NB4 (cell line): ENCODE data around the gene IQCK.

Experiments
- POLR2A ChIP-seq: IDR thresholded peaks from 2 replicates; pipeline ENCODE4 v1.6.1; 2011; ENCODE audit warnings: mild to moderate bottlenecking; ENCODE audit not compliant: insufficient read length; ENCODE audit errors: extremely low read depth
- TF ChIP-seq, protein P1 (sequence below): IDR thresholded peaks from one replicate; pipeline ENCODE4 v1.5.1; 2012; ENCODE audit warnings: low read depth, low read length

DNA sequence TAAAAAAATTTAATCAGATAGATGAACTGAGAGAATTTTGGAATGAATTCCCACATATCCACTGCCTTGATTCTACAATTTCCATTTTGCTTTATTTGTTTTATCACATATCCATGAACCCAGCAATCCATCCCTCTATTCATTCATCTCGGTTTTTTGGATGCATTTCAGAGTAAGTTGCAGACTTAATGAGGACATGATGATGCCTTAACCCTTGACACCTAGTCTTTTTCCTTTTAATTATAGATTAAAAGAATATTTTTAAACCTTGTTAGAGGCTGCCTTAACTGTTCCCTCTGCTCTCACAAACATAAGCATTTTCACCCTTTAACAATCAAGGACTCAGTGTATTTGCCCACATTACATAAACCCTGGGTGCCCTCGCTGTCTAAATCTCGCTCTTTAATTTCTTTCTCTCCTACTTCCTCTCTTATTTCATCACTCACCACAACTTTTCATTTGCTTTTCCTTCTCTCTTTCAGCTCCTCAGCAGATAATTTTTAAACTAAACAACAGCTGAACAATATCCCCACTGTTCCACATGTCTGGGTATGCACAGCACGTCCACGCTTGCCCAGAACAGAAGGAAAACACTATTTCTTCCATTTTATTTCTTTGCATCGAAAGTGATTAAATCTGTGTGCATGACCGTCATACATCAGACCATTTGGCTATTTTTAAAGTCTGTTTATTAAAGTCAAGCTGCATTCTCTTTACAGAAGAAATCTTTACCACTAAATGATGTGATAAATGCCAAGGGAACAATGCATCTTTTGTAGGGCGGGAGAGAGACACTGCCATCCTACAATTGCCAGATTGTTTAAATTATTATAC, 39.9 kb downstream of the IQCK start:
- TF ChIP-seq, protein P1, sequence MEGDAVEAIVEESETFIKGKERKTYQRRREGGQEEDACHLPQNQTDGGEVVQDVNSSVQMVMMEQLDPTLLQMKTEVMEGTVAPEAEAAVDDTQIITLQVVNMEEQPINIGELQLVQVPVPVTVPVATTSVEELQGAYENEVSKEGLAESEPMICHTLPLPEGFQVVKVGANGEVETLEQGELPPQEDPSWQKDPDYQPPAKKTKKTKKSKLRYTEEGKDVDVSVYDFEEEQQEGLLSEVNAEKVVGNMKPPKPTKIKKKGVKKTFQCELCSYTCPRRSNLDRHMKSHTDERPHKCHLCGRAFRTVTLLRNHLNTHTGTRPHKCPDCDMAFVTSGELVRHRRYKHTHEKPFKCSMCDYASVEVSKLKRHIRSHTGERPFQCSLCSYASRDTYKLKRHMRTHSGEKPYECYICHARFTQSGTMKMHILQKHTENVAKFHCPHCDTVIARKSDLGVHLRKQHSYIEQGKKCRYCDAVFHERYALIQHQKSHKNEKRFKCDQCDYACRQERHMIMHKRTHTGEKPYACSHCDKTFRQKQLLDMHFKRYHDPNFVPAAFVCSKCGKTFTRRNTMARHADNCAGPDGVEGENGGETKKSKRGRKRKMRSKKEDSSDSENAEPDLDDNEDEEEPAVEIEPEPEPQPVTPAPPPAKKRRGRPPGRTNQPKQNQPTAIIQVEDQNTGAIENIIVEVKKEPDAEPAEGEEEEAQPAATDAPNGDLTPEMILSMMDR = no peak
- no peak for TF ChIP-seq POLR2A
